ENCODE data around the gene PPP4R3B. TPM values are rescaled to one million over a fixed set of nuclear protein-coding genes. Genes with fewer than 3 reads are reported as not detected.

Gene PPP4R3B
- total and polyA plus RNA-seq, 2 of the 13 experiments (the other 11 are each of a cell fraction or from before 2014, with no cell fraction given), result 24.2 to 53.0 TPM

GRCh38 chr2:55511508-55512124, 105.8 kb downstream of the PPP4R3B start (continued):
- TF ChIP-seq HMGXB4 (CRISPR knock-in tag; IDR thresholded peaks at IDR 0.05; ENCODE audit: borderline replicate concordance in 1 of 2, low read depth in 1 of 2) (0 out of 4 replicates have a peak, but pooled peaks of 1 of the 2 experiments have one; percentile 24), ELF3 (CRISPR knock-in tag; IDR thresholded peaks at IDR 0.05) (0 out of 2 replicates have a peak, but pooled peaks have one; percentile 25), RXRB (CRISPR knock-in tag; IDR thresholded peaks at IDR 0.05; ENCODE audit: borderline replicate concordance) (no peak), NFIC (IDR thresholded peaks at IDR 0.05; ENCODE audit: low read length) (no peak), ERF (CRISPR knock-in tag; IDR thresholded peaks at IDR 0.05) (peak; percentile 36; the same call in 1 of the 2 replicates), ZNF547 (CRISPR knock-in tag; IDR thresholded peaks at IDR 0.05) (no peak), CREB1 (IDR thresholded peaks at IDR 0.05) (no peak), CREB1 (CRISPR knock-in tag; IDR thresholded peaks at IDR 0.05) (0 out of 2 replicates have a peak, but pooled peaks have one; percentile 13), RAD51 (IDR thresholded peaks at IDR 0.05; ENCODE audit: borderline replicate concordance) (no peak), MAFF (IDR thresholded peaks at IDR 0.05; ENCODE audit: low read depth, low read length) (0 out of 2 replicates have a peak, but pooled peaks have one; percentile 30), SOX13 (IDR thresholded peaks at IDR 0.05) (no peak), SOX13 (CRISPR knock-in tag; conservative IDR thresholded peaks at IDR 0.05 in 1 of 2, IDR thresholded peaks at IDR 0.05 in 1 of 2) (no peak), ARID5B (CRISPR knock-in tag; IDR thresholded peaks at IDR 0.05) (0 out of 2 replicates have a peak, but pooled peaks have one; percentile 17), AKAP8 (CRISPR knock-in tag; IDR thresholded peaks at IDR 0.05) (no peak), MAFK (conservative IDR thresholded peaks at IDR 0.05 in 1 of 2, IDR thresholded peaks at IDR 0.05 in 1 of 2; ENCODE audit: low read length in 2 of 2) (peak in 1 of 2 experiments; percentile 50; a peak in 1 of 4 replicates)
